Endodermal cell (in vitro differentiated cells): ENCODE measurements around the gene EZH2. TPM values are rescaled to one million over a fixed set of nuclear protein-coding genes. Genes with fewer than 3 reads are reported as not detected.

Experiments
- DNase-seq: peaks from one replicate; pipeline ENCODE4 v3.0.0-alpha.2; 2017
- H3K27ac ChIP-seq: 2 replicates; pipeline ENCODE4 v1.5.1; 2013; ENCODE audit warnings: mild to moderate bottlenecking, low read depth, low read length, moderate library complexity
- H3K27me3 ChIP-seq: 2 replicates; pipeline ENCODE4 v1.6.1; 2013; ENCODE audit warnings: mild to moderate bottlenecking, low read length, moderate library complexity; ENCODE audit not compliant: insufficient read depth, control insufficient read depth, poor library complexity, severe bottlenecking
- H3K36me3 ChIP-seq: 2 replicates; pipeline ENCODE4 v1.7.0; 2013; ENCODE audit warnings: mild to moderate bottlenecking, low read length, moderate library complexity; ENCODE audit not compliant: control insufficient read depth, insufficient read depth
- H3K4me1 ChIP-seq: one replicate; pipeline ENCODE4 v1.7.0; 2013; ENCODE audit warnings: low read length; ENCODE audit not compliant: control insufficient read depth, insufficient read depth
- H3K4me3 ChIP-seq: 2 replicates; pipeline ENCODE4 v1.5.1; 2013; ENCODE audit warnings: mild to moderate bottlenecking, low read length, moderate library complexity
- H3K9ac ChIP-seq: 2 replicates; pipeline ENCODE4 v1.6.1; 2013; ENCODE audit warnings: mild to moderate bottlenecking, low read length, moderate library complexity; ENCODE audit not compliant: poor library complexity, severe bottlenecking; ENCODE audit errors: extremely low read depth
- H3K9me3 ChIP-seq: 2 replicates; pipeline ENCODE4 v1.6.1; 2013; ENCODE audit warnings: mild to moderate bottlenecking, low read length, moderate library complexity; ENCODE audit not compliant: control insufficient read depth
- H3K27ac Mint-ChIP-seq: 2 replicates; pipeline ENCODE4 v1.8.0; 2020; ENCODE audit warnings: mixed read lengths
- H3K27me3 Mint-ChIP-seq: 2 replicates; pipeline ENCODE4 v1.8.0; 2021; ENCODE audit warnings: mild to moderate bottlenecking, mixed read lengths; ENCODE audit not compliant: insufficient read depth
- H3K36me3 Mint-ChIP-seq: 2 replicates; pipeline ENCODE4 v1.8.0; 2020; ENCODE audit warnings: low read depth, mixed read lengths
- H3K4me1 Mint-ChIP-seq: 2 replicates; pipeline ENCODE4 v1.8.0; 2020; ENCODE audit warnings: mixed read lengths
- H3K4me3 Mint-ChIP-seq: 2 replicates; pipeline ENCODE4 v1.8.0; 2020; ENCODE audit warnings: mild to moderate bottlenecking, moderate library complexity, mixed read lengths
- H3K9me3 Mint-ChIP-seq: 2 replicates; pipeline ENCODE4 v1.8.0; 2020; ENCODE audit warnings: mild to moderate bottlenecking, mixed read lengths
- CTCF ChIP-seq: fragments of 200-600 bp; sonication (generic); conservative IDR thresholded peaks from 2 replicates; pipeline ENCODE4 v1.5.0; 2021; ENCODE audit warnings: antibody characterized with exemption, mild to moderate bottlenecking
- WGBS, 2 experiments: methylation state at CpG; one replicate each; pipeline versions ENCODE4 v1.1.5 to v1.1.7; 2013; ENCODE audit warnings: missing lambda C conversion rate in 2 of 2, mixed read lengths in 1 of 2; ENCODE audit not compliant: insufficient coverage in 1 of 2, insufficient read length in 1 of 2; 5-methylcytosine and 5-hydroxymethylcytosine counted together
- total RNA-seq, 2 donors: library from RNA; stranded (reverse); fragmentation: NEBNext Ultra II Directional in 1 of 2; extraction: Animal tissue kit (Norgen Biotek cat#: 25700) in 1 of 2; gene quantifications; 2 replicates in 1 of 2; 3 replicates in 1 of 2; pipeline ENCODE4 v1.2.1, GENCODE V29; 2021

Gene EZH2
- total RNA-seq, 2 donors from 2014 or later, result 40.2 to 46.0 TPM

- Mint-ChIP-seq H3K36me3 (no peaks in the 10 kb centered on the region), H3K4me3 (no peak overlapping the region), H3K4me1 (no peaks in the 10 kb centered on the region), H3K9me3 (no peaks in the 10 kb centered on the region), H3K27ac (no peak overlapping the region), H3K27me3 (peaks cover 2% of the 10 kb centered on the region)
- Histone ChIP-seq H3K4me3 (no peak overlapping the region), H3K4me1 (no peaks in the 10 kb centered on the region), H3K27ac (no peak overlapping the region), H3K27me3 (no peaks in the 10 kb centered on the region), H3K9ac (no peak overlapping the region), H3K36me3 (no peaks in the 10 kb centered on the region), H3K9me3 (no peaks in the 10 kb centered on the region)
- no peak for TF ChIP-seq CTCF
- WGBS, 2 experiments, result 88 to 92% methylated on average over 1 to 2 of the region's 2 CpGs
- no peak for DNase-seq
These were observed 9.0 kb upstream of the EZH2 start for GRCh38 chr7:148893071-148893470.

GRCh38 chr7:148888300-148888699, 4.2 kb upstream of the EZH2 start:
- Histone ChIP-seq H3K9me3 (no peaks in the 10 kb centered on the region), H3K27ac (no peak overlapping the region), H3K36me3 (no peaks in the 10 kb centered on the region), H3K4me1 (no peaks in the 10 kb centered on the region), H3K9ac (no peak overlapping the region), H3K4me3 (no peak overlapping the region), H3K27me3 (no peaks in the 10 kb centered on the region)
- no peak for TF ChIP-seq CTCF
- H3K27ac Mint-ChIP-seq, result no peak overlapping the region
- WGBS, 2 experiments, result 90 to 94% methylated on average over 3 to 7 of the region's 7 CpGs
- H3K9me3 Mint-ChIP-seq, result no peaks in the 10 kb centered on the region
- no peaks in the 10 kb centered on the region for H3K4me1 Mint-ChIP-seq
- no peak overlapping the region for H3K4me3 Mint-ChIP-seq
- H3K36me3 Mint-ChIP-seq, result peaks cover 5% of the 10 kb centered on the region
- no peaks in the 10 kb centered on the region for H3K27me3 Mint-ChIP-seq
- no peak for DNase-seq

GRCh38 chr7:148886844-148887243, 2.8 kb upstream of the EZH2 start:
- TF ChIP-seq CTCF, result no peak
- WGBS, 2 experiments, result 92 to 94% methylated on average over 2 to 4 of the region's 4 CpGs

More at GRCh38 chr7:148886844-148887243, 2.8 kb upstream of the EZH2 start:
- Histone ChIP-seq H3K4me3 (no peak overlapping the region), H3K27ac (no peak overlapping the region), H3K36me3 (no peaks in the 10 kb centered on the region), H3K9ac (no peak overlapping the region), H3K4me1 (peaks cover 4% of the 10 kb centered on the region), H3K27me3 (no peaks in the 10 kb centered on the region), H3K9me3 (no peaks in the 10 kb centered on the region)
- DNase-seq, result no peak
- Mint-ChIP-seq H3K27ac (no peak overlapping the region), H3K27me3 (no peaks in the 10 kb centered on the region), H3K36me3 (peaks cover 5% of the 10 kb centered on the region), H3K4me3 (no peak overlapping the region), H3K9me3 (no peaks in the 10 kb centered on the region), H3K4me1 (peaks cover 5% of the 10 kb centered on the region)
